Measurements from ENCODE around the gene AFF2.

AFF2 gene

DNA sequence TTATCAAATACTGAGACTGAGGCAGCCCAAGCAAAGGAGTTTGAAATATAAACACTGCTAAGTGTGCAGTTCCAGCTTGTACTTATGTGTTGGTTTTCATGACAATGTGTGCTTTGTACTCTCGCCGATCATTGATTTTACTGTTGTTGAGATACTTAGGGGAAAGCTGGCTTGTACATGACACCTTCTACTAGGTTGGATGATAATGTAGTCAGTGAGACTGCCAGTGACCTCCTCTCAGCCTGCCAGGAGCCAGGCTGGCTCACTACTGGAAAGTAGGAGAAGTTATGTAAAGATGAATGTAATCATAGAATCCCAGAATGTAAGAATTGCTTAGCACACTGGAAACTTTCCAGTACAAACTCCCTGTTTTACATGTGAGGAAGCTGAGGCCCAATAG, 132.0 kb downstream of the AFF2 start:
- TF ChIP-seq, protein P1, sequence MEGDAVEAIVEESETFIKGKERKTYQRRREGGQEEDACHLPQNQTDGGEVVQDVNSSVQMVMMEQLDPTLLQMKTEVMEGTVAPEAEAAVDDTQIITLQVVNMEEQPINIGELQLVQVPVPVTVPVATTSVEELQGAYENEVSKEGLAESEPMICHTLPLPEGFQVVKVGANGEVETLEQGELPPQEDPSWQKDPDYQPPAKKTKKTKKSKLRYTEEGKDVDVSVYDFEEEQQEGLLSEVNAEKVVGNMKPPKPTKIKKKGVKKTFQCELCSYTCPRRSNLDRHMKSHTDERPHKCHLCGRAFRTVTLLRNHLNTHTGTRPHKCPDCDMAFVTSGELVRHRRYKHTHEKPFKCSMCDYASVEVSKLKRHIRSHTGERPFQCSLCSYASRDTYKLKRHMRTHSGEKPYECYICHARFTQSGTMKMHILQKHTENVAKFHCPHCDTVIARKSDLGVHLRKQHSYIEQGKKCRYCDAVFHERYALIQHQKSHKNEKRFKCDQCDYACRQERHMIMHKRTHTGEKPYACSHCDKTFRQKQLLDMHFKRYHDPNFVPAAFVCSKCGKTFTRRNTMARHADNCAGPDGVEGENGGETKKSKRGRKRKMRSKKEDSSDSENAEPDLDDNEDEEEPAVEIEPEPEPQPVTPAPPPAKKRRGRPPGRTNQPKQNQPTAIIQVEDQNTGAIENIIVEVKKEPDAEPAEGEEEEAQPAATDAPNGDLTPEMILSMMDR (IDR thresholded peaks at IDR 0.05; ENCODE audit: low read depth, low read length) = no peak

DNA sequence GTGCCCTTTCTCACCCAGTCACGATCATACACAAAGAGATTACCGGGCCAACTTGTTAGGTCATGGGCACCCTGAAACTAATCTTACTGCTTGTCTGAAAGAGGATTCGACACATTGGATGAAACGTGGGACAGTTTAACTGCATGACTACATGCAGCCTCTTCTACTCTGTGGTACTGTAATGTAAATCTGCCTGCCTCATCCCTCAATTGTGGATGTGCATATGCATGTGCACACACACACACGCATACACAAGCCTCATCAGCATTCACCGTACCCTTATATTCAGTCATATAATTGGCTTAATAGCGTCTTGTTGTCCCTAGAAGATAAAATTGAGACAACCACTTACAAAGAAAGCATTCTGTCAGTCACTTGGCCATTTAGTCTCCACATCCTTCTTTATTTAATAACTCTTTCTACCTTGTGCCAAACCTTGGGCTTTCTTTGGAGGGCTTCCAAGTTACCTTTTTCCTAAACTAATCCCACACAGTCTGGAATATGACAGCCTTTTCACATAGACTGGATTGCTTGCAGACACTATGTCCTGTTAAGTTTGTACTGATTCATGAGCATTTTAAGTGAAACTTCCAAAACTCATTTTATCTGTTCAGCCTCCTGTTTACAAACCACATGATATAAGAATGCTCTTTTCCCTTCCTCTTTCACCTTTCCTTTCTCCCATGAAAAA, 132.9 kb downstream of the AFF2 start:
- no peak overlapping the region for H3K4me3 ChIP-seq (ENCODE audit: low read depth, low read length)

More for the DNA sequence above, 132.0 kb downstream of the AFF2 start:
- H3K4me3 ChIP-seq (ENCODE audit: low read depth, low read length) = no peak overlapping the region

DNA sequence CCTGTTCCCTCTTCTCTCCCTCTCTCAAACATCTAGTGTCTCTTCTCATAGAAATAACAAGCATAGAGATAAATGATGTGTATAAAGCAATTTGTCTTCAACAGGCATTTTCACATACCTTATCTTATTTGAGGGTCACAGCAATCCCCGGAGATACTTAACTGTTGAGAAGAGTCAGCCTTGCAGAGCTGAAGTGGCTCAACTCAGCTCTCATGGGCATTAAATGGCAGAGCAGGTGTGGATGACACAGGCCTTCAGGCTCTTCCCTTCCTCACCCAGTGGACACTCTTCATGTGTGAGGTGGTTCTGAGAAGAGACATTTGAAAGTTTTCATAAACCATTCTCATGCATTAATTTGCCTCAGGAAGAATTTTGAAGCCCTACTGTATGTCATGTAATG, 134.2 kb downstream of the AFF2 start:
- no peak overlapping the region for H3K4me3 ChIP-seq (ENCODE audit: low read depth, low read length)
- TF ChIP-seq, protein P1 (IDR thresholded peaks at IDR 0.05; ENCODE audit: low read depth, low read length) = no peak

More for the DNA sequence above, 132.9 kb downstream of the AFF2 start:
- TF ChIP-seq, protein P1 (IDR thresholded peaks at IDR 0.05; ENCODE audit: low read depth, low read length) = no peak

DNA sequence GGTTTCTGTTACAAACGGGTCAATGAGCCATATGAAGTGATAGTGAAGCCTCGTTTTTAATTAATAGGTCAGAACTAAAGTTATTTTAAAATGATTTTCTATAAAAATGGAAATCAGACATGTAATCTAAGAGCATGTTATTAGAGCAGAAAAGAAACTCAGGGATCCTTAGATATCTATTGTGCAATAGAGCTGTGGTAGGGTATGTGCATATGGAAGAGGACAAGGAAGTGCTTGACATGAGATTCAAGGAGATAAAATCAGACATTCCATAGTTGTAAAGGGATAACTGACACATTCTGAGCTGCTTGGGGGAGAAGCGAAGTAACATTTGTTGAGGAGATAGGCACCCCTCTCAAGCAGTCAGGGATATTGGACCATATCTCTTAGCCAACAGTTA, 143.0 kb downstream of the AFF2 start:
- TF ChIP-seq, protein P1 (IDR thresholded peaks at IDR 0.05; ENCODE audit: low read depth, low read length) = no peak
- no peak overlapping the region for H3K4me3 ChIP-seq (ENCODE audit: low read depth, low read length)

DNA sequence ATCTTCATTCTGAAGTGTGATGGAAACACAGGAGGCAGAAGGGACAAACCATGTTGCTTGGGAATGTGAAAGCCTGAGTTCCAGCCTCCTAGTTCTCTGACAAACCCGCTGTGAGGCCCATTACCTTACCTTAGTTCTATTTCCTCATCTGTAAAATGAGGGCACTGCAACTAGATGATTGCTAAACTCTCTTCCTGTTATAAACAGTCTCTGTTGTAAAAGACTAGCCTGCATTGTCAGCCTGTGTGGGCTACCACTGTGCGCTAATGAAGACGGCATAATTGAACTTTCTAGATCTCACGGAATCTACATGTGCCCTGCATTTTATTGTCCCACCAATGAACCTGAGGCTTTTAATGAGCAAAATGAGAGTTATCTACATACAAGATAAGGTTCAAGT, 147.2 kb downstream of the AFF2 start:
- H3K4me3 ChIP-seq (ENCODE audit: low read depth, low read length) = no peak overlapping the region
- TF ChIP-seq, protein P1 (IDR thresholded peaks at IDR 0.05; ENCODE audit: low read depth, low read length) = no peak

DNA sequence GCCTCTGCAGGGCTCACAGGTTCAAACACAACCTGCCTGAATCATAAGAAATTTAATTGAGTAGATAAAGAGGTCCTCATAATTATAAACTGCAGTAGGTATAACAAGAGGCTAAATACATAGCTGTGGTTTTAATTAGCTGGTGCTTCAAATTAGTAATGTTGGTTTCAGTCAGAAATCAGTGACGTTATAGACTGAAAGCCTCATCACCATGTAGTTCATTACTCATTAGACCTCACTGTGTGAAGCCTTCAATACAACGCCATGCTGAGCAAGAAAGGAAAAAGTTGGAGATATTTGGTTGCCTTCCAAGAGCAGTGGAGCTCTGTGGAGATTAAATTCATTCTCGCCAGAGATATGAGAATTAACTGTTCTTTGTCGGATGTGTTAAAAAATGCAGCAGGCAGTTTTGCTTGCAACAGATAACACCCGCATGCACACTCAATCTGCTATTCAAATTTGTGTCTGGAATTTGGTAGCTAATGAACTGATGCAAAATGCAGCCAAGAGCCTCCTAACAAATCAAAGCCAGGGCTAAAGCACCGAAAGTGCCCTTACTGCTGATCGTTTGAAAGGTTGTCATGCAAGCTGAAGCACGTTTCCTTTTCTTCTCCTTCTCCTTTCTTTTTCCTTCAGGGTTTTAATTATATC, 148.9 kb downstream of the AFF2 start:
- TF ChIP-seq, protein P1 (IDR thresholded peaks at IDR 0.05; ENCODE audit: low read depth, low read length) = no peak
- H3K4me3 ChIP-seq (ENCODE audit: low read depth, low read length) = no peak overlapping the region

DNA sequence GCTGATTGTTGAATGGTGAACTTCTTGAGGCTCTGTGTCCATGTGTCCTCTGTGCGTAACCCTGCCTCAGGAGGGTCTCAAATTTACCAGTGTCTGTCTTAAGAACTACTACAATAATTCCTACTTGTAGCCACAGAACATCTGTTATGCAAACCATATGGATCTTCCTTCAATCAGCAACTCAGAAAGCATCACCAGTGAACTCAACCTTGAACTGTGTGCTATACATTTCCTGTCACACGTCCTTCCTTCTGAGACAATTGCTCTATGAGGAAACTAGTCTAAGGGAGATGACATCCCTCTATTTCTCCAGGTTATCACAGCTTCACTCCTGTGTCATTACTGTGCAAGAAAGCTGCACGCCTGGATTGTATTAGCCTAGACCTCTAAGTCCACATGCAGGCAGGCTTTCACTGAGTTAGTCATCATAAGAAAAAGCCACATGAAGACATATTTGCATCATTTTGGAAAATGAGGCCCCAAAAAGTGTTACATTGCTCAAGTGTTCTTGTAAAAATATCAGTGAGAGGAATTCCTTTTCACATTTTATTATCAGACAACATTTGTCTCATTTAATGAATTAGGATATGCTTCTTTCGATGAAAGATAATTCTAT, 157.8 kb downstream of the AFF2 start:
- H3K4me3 ChIP-seq (ENCODE audit: low read depth, low read length) = no peak overlapping the region
- TF ChIP-seq, protein P1 (IDR thresholded peaks at IDR 0.05; ENCODE audit: low read depth, low read length) = no peak
